ENCODE results near the gene GRM7. TPM values are rescaled to one million over a fixed set of nuclear protein-coding genes. Genes with fewer than 3 reads are reported as not detected.
A peak's percentile ranks its signal among the peaks of the same experiment; 100 is the strongest.

The GRM7 gene
- total RNA-seq, 1 donor from 2014 or later, result 9.9 TPM

- TF ChIP-seq CTCF (conservative IDR thresholded peaks at IDR 0.05), result no peak
- no peak for DNase-seq (ENCODE audit: extremely low spot score, unreplicated experiment)
- Mint-ChIP-seq H3K4me3 (no peak overlapping the region), H3K9me3 (no peaks in the 10 kb centered on the region), H3K36me3 (no peaks in the 10 kb centered on the region), H3K27ac (no peak overlapping the region), H3K27me3 (no peaks in the 10 kb centered on the region), H3K4me1 (ENCODE audit: unreplicated experiment) (no peaks in the 10 kb centered on the region)
Observed at GRCh38 chr3:7038394-7038793, 177.5 kb downstream of the GRM7 start.

- DNase-seq (ENCODE audit: extremely low spot score, unreplicated experiment), result no peak
- peaks cover 6% of the 10 kb centered on the region for H3K9me3 Mint-ChIP-seq
- no peak for TF ChIP-seq CTCF (conservative IDR thresholded peaks at IDR 0.05)
- peaks cover 3% of the 10 kb centered on the region for H3K27me3 Mint-ChIP-seq
- H3K4me1 Mint-ChIP-seq (ENCODE audit: unreplicated experiment), result no peaks in the 10 kb centered on the region
- H3K4me3 Mint-ChIP-seq, result no peak overlapping the region
- no peak overlapping the region for H3K27ac Mint-ChIP-seq
- H3K36me3 Mint-ChIP-seq, result peaks cover 3% of the 10 kb centered on the region
Observed at GRCh38 chr3:7062714-7063113, 201.8 kb downstream of the GRM7 start.

GRCh38 chr3:7070461-7070860, 209.5 kb downstream of the GRM7 start:
- peaks cover 11% of the 10 kb centered on the region for H3K4me1 Mint-ChIP-seq (ENCODE audit: unreplicated experiment)
- H3K27me3 Mint-ChIP-seq, result peaks cover 3% of the 10 kb centered on the region
- no peak overlapping the region for H3K4me3 Mint-ChIP-seq
- H3K36me3 Mint-ChIP-seq, result peaks cover 3% of the 10 kb centered on the region
- H3K9me3 Mint-ChIP-seq, result peaks cover 5% of the 10 kb centered on the region
- no peak for DNase-seq (ENCODE audit: extremely low spot score, unreplicated experiment)
- no peak for TF ChIP-seq CTCF (conservative IDR thresholded peaks at IDR 0.05)
- H3K27ac Mint-ChIP-seq, result no peak overlapping the region

- no peaks in the 10 kb centered on the region for H3K27me3 Mint-ChIP-seq
- H3K9me3 Mint-ChIP-seq, result no peaks in the 10 kb centered on the region
- peaks cover 11% of the 10 kb centered on the region for H3K4me1 Mint-ChIP-seq (ENCODE audit: unreplicated experiment)
- no peak overlapping the region for H3K27ac Mint-ChIP-seq
- H3K36me3 Mint-ChIP-seq, result no peaks in the 10 kb centered on the region
- H3K4me3 Mint-ChIP-seq, result no peak overlapping the region
- peak; percentile 50 for TF ChIP-seq CTCF (conservative IDR thresholded peaks at IDR 0.05)
- no peak for DNase-seq (ENCODE audit: extremely low spot score, unreplicated experiment)
Observed at GRCh38 chr3:7074217-7074616, 213.3 kb downstream of the GRM7 start.

GRCh38 chr3:7075117-7075516, 214.2 kb downstream of the GRM7 start:
- H3K36me3 Mint-ChIP-seq, result no peaks in the 10 kb centered on the region
- H3K27me3 Mint-ChIP-seq, result no peaks in the 10 kb centered on the region
- no peak overlapping the region for H3K4me3 Mint-ChIP-seq
- peaks cover 11% of the 10 kb centered on the region for H3K4me1 Mint-ChIP-seq (ENCODE audit: unreplicated experiment)
- no peak overlapping the region for H3K27ac Mint-ChIP-seq
- no peak for DNase-seq (ENCODE audit: extremely low spot score, unreplicated experiment)
- H3K9me3 Mint-ChIP-seq, result no peaks in the 10 kb centered on the region
- no peak for TF ChIP-seq CTCF (conservative IDR thresholded peaks at IDR 0.05)

GRCh38 chr3:7075901-7076300, 215.0 kb downstream of the GRM7 start:
- H3K4me3 Mint-ChIP-seq, result no peak overlapping the region
- H3K9me3 Mint-ChIP-seq, result no peaks in the 10 kb centered on the region
- no peaks in the 10 kb centered on the region for H3K36me3 Mint-ChIP-seq
- peaks cover 11% of the 10 kb centered on the region for H3K4me1 Mint-ChIP-seq (ENCODE audit: unreplicated experiment)
- peak; percentile 63 for TF ChIP-seq CTCF (conservative IDR thresholded peaks at IDR 0.05)
- DNase-seq (ENCODE audit: extremely low spot score, unreplicated experiment), result no peak
- no peaks in the 10 kb centered on the region for H3K27me3 Mint-ChIP-seq
- no peak overlapping the region for H3K27ac Mint-ChIP-seq
